Activated gamma-delta T cell treated with anti-CD3 and anti-CD28 coated beads, Interleukin-2, amount 50 U/mL, for 16 hours (primary cell): ENCODE results near the gene SLC2A8.

Source experiments
- DNase-seq: peaks from one replicate; pipeline ENCODE4 v3.0.0-alpha.2; 2020; ENCODE audit warnings: low read depth

SLC2A8 gene

DNA sequence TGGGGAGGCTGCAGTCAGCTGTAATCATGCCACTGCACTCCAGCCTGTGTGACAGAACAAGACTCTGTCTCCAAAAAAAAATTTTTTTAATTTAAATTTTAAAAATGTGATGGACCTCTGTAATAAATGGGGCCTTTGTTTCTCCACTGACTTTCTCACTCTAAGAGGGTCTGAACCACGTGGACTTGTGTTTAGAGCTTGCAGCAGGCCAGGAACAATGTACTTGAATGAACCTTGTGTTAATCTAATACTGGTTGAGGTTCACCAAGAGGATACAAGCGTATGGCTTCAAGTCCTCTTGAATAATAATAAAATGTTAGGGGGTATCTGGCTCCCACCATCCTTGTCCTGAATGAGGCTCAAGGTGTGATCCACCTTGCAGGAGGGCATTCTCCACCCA is 14.4 kb upstream of the SLC2A8 start:
- no peak for DNase-seq

DNA sequence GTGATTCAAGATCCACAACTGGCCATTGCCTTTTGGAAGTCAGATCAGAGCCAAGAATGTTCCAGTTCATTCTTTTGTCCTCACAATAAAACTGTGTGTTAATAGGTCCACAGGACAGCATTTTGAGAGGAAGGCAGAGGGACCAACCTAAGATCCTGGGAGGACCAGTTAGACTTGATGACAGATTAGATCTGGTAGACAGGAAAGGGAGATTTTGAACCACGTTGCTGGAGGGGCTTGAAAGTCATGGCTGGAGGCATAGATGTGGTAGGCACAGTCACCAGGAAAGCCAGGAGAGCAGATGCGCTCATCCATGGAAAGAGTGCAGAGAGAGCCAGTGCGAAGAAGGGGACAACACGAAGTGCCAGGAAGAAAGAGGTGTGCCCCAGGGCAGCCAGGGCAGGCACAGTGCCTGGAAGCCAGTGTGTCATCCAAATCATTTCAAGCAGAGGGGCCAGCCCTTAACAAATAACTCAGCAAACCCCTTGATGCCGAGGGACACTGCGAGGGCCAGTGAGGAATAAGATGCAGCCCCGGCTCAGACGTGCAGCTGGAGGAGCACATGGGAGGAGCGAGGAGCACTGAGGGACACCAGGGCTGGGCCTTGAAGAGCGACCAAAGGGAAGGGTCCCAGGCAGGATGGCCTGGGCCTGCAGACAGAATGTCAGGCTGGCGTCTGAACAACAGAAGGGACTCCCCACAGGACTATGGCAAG is 12.8 kb upstream of the SLC2A8 start:
- DNase-seq = no peak

DNA sequence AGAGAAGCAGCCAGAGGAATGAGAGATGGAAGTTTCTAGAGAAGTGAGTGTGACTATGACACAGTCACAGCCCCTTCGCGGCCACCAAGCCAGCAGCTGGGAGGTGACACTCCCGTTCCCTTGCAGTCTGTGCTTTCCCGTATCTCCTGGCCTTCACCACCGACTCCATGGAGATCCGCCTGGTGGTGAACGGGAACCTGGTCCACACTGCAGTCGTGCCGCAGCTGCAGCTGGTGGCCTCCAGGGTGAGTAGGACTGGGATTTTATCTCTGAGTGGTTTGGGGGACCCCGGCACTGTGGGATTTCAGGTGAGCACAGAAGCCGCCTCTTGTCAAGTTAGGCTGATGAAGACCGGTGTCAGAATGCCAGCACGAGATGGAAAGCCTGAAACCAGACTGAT is 12.1 kb upstream of the SLC2A8 start:
- no peak for DNase-seq

DNA sequence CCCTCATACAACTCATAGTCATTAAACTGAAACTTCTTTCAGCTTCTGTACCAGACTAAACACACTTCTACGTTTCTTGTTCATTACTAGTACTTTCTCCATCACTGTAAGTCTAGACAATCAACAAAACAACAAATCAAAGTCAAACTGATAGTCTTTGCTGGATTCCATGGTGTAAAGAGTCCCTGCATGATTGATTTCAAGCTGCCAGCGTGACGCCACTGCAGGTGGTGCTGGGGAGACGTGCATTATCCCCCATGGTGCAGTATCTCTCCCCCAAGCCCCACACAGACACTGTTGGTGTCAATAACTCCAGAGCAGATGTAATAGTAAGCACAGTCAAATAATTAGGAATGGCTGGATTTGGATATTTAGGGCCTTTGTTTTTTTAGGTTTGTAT is 10.7 kb upstream of the SLC2A8 start:
- no peak for DNase-seq

DNA sequence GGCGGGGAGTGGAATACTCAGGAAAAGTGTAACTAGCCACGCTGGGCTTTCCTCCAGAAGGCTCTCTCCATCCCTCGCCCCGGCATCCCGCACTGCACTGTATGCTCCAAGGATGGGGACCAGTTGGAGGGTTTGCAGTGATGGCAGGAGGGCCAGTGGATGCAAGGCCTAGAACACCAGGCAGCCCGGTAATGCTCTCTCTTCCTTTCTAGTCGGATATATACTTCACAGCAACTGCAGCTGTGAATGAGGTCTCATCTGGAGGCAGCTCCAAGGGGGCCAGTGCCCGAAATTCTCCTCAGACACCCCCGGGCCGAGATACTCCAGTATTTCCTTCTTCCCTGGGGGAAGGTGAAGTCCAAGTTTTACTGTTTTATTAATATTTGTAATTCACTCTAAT is 10.0 kb upstream of the SLC2A8 start:
- DNase-seq = no peak

DNA sequence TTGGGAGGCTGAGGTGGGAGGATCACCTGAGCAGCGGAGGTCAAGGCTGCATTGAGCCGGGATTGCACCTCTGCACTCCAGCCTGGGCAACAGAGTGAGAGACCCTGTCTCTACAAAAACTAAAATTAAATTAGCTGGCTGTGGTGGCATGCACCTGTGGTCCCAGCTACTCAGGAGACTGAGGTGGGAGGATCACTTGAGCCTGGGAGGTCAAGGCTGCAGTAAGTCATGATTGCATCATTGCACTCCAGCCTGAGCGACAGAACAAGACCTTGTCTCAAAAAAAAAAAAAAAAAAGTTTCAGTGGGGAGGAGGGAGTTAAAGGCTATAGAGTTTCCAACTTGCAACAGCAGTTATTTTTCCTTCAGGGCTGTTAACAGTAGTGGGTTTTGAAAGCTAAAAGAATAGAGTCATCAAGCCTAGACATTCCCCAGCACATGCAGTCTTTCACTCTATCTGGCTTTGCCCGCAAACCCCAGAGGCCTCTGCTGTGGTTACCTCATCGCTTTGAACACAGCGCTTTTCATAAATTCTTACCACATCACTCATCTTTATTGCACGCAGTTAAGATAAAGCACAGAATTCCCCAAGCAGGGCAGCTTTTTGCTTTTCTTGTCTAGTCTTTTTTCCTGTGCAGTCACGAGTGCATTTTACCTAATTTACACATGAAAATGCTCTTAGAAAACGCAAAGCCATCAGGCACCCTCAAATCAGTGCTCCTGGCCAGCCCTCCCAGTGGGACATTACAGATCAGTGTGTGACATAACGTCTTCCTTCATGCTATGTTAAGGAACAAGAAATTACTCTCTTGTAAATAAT is 8.7 kb upstream of the SLC2A8 start:
- peak; percentile 71 for DNase-seq

DNA sequence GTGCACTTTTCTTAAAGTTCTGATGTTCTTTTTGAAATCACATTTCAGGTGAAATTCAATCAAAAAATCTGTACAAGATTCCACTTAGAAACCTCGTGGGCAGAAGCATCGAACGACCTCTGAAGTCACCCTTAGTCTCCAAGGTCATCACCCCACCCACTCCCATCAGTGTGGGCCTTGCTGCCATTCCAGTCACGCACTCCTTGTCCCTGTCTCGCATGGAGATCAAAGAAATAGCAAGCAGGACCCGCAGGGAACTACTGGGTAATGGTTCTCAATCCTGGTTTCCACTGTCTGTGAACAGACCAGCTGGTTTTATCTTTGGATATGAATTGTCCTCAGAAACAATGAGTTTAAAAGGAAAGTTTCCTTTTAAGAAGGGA is 8.1 kb upstream of the SLC2A8 start:
- DNase-seq = no peak

DNA sequence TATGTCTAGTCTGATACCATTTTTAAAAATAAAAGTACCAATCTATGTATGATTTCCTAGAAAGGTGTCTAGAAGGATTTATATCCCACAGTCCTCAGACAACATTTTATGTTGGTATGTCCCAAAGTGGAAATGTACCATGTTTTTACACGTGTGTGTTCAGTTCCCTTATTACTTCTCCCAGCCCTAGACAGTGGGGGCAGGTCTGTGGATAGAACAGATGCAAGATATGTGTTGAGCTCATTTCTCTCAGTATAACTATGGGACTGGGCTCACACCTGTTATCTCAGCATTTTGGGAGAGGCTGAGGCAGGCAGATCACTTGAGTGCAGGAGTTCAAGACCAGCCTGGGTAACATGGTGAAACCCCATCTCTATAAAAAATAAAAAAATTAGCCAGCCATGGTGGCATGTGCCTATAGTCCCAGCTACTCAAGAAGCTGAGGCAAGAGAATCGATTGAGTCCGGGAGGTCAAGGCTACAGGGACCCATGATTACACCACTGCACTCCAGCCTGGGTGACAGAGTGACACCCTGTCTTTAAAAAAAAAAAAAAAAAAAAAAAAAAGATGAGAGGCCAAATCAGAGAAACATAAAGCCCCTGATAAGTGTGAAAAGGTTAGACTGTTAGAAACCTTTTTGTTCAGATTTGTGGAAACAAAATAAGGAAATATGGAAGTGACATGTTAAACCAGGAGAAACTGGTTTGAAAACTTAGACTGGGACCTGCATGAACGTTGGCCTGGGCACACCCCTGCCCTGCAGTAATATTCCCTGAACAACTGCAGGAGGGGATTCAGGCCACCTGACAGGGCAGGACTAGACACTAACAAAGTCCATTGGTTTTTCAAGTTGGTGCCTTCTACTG is 7.4 kb upstream of the SLC2A8 start:
- no peak for DNase-seq

DNA sequence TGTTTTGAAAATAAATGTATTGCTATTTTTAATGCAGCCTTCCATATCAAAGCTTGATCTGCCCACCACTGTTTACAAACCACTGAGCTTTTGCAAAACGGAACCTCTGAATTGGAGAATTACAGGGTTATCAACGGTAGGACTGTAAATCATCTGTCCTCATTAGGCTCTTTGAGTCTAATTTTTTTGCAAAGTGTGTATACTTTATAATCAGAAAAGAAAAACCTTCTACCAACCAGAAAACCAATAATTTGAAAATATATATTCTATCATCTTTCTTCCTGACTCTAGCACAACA is 6.8 kb upstream of the SLC2A8 start:
- no peak for DNase-seq

DNA sequence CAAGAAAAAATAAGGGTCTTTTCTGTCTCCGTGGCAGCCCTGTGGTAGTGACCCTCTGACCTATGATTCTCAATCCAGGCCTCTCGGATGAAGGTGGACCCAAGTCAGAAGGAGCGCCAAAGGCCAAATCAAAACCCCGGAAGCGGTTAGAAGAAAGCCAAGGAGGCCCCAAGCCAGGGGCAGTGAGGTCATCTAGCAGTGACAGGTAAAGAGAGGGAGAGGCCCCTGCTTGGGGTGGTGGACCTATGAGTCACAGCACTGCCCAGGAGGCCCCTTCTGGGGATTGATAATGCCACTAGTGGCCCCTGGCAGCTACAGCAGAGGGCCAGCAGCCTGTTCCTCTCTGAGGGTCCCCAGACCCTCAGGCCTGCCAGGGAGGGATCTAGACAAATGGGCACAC is 6.4 kb upstream of the SLC2A8 start:
- no peak for DNase-seq

DNA sequence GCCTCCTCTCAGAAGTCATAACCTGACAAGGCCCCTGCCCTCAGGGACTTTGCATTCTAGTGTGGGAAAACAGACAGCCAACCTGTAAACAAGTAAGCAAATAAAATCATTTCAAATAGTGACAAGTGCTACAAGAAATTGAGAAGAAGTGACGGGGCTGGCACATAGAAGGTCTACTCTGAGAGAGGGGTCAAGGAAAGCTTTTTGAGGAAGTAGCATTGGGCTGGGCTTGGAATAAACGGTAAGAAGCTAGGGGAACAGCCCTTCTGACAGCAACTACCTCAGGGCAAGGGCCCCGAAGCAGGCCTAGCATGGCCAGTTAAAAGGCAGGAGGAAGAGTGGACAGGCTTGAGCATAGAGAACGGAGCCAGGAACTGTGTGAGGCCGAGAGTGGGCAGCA is 4.8 kb upstream of the SLC2A8 start:
- no peak for DNase-seq

DNA sequence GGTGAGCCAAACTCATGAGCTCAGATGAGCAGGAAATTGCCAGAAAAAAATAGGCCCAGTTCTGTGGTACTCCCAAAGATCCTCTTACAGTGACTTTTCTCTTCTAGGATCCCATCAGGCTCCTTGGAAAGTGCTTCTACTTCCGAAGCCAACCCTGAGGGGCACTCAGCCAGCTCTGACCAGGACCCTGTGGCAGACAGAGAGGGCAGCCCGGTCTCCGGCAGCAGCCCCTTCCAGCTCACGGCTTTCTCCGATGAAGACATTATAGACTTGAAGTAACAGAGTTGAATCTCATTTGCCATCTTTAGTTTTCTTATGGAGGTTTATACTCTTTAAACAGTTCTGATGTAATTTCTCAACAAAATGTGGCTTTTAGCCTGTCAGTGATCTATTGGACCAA is 4.0 kb upstream of the SLC2A8 start:
- DNase-seq = no peak

DNA sequence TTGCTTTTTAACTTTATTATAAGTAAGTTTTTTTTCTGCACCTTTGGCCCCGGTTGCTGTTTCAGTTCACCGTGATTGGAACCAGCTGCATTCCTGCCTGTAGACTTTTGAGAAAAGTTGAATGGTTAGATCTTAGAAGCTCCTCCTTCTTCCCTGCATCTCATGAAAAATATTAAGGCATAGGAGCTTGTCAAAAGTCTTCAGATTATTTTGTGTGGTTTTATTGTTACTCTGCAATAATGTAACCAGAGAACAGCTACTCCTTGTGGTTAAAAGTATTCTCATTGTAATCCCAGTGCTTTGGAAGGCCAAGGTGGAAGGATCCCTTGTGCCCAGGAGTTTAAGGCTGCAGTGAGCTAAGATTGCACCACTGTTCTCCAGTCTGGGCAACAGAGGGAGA is 3.3 kb upstream of the SLC2A8 start:
- no peak for DNase-seq

DNA sequence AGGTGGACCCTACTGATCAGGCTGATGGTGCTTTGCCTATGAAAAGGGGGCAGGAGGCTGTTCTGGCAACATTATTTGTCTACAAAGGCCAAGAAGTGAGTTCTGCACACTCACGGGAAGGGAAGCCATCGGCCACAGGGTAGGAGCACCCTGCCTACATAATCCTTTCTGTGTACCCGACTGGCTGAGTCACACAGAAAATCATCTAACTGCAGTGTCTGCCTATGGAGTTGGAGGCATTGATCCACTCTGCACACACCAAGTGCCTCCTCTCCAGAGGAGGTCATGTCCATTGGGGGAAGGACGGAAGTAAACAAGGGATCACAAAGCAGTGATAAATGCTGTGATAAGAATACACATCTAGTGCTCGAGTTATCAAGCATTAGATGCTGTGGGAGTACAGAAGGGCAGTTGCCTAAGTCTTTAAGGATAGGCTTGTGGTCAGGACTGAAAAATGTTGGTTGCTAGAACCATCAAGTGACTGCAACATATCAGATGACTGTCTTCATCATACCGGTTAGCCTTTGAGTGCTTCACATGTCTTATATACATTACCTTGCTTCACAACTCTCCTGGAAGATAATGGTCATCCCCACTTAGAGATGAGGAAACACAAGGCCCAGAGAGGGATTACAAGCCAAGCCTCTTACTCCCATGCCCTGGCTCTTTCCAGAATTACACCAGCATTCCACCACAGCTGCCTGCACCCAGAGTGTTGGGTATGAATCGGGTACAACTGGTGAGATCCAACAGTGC is 1.3 kb upstream of the SLC2A8 start:
- DNase-seq = no peak

DNA sequence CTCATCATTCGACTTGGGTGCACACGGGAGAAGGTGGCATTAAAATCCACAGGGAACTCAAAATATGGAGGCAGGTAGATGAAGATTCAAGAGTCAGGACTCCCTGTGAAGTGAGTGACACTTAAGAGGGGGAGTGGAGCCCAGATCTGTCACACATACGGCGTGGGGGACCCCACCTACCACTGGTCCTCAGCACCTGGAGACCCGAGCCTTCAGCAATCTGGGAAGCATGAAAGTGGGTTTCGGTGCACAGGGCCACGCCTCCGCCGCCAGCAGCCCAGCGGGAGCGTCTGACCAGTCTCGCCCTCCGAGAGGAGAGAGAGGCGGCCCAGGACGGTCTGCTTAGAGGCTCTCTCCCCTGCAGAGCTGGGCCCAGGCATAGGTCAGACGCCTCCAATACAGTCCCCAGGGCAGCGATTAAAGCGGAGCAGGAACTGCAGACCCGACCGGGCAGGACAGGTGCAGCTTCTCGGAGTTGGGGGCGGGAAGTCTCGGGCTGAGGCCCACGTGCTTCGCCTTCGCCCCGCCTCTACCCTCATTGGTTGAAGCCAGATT is 639 bp upstream of the SLC2A8 start:
- no peak for DNase-seq

DNA sequence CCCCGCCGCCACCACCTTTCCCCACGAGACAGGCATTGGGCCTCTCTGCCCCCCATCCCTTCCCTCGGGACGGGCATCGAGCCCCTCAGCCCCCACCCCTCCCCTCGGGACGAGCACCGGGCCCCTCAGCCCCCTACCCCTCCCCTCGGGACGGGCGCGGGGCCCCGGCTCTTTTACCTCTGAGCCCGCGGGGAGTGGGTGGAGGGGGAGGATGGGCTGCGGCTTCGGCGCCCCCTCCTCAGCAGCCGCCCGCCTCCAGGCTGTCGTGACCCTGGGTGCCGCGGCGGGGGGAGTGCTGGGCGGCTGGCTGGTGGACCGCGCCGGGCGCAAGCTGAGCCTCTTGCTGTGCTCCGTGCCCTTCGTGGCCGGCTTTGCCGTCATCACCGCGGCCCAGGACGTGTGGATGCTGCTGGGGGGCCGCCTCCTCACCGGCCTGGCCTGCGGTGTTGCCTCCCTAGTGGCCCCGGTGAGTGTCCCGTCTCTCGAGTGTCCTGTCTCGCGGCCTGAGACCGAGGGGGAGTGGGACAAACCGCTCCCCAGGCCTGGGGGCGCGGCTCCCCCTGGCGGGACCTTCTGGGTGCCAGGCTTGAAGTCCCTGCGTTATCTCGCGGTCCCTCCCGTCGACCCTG is 791 bp downstream of the SLC2A8 start:
- no peak for DNase-seq

DNA sequence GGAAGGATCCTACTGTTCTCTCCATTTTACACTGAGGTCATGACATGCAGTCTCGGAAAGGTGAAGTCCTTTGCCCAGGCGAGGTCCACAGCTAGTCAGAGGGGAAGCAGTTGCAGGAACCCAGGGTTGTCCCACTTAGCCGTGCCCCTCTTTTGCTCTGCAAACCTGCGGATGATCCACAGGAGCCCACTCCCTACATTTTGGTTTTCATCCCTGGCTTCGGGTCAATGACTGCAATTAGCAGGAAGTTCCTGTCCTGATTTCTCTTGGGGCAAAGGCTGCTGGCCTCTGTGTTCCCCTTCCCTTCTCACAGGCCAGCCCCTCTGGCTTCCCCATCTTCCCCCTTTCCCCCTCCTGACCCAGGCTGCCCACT is 1.3 kb downstream of the SLC2A8 start:
- no peak for DNase-seq

DNA sequence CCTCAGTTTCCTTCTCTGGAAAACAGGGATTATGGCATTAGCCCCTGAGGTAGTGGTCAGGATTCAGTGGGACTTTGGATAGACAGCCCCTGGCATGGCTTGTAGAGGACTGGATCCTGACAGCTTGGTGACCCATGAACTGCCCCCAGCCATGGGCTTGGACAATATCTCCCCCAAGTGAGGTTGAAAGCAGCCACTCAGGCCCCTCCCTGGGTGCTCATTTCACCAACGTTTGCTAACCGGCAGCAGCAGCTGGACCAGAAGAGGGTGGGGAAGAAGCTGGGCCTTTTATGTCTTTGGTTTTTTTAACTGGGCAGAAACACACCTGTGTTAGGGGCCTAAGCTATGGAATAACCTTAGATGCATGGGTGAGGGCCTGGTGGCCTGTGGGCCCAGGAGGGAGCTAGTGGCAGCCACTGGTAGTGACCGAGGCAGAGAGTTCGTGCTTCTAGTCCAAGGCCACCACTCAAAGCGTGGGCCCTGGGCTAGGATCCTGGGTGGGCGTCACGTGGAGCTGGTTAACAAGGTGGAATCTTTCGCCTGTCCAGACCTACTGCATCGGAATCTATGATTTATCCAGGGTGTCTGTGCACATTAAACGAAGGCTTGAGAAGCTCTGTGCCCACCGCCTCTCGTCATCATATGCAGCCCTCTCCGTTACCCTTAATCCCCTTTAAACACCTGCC is 1.9 kb downstream of the SLC2A8 start:
- no peak for DNase-seq

DNA sequence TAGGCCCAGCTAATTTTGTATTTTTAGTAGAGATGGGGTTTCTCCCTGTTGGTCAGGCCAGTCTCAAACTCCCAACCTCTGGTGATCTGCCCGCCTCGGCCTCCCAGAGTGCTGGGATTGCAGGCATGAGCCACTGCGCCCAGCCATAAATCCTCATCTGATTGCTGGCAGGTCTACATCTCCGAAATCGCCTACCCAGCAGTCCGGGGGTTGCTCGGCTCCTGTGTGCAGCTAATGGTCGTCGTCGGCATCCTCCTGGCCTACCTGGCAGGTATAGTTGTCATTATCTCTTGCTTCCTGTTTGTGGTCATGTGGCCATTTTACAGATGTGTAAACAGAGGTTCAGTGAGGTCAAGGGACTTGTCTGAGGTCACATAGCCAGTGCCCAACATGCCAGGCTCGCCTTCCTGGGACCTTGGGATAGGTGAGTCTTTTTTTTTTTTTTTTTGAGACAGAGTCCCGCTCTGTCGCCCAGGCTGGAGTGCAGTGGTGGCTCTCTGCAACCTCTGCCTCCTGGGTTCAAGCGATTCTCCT is 2.8 kb downstream of the SLC2A8 start:
- DNase-seq = no peak

DNA sequence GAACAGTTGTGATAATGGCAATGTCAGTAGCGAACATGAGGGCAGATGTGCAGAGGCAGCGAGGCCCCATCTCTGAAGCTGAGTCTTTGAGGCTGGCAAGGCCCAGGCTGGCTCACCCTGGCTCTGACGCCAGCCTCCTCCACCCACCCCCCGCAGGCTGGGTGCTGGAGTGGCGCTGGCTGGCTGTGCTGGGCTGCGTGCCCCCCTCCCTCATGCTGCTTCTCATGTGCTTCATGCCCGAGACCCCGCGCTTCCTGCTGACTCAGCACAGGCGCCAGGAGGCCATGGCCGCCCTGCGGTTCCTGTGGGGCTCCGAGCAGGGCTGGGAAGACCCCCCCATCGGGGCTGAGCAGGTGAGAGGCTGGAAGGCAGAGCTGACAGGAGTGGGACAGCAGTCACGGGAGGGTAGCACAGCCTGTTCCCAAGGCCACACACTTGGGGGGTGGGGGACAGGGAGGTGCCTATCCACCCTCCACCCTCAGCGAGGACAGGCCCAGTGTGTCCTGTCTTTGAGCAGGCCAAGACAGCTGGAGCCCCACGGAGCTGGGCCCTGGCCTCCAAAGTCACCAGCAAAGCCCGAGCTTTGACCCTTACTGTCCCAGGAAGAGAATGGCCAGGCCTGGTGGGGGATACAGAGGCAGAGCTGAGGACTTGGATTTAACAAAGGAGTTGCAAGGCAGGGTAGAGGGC is 5.6 kb downstream of the SLC2A8 start:
- no peak for DNase-seq
